ENCODE data around the gene PEX5L. TPM values are rescaled to one million over a fixed set of nuclear protein-coding genes. Genes with fewer than 3 reads are reported as not detected.

PEX5L gene
- total and polyA plus RNA-seq, 2 donors (not counting 1 experiment from before 2014, with no cell fraction given) = 0.52 to 5.9 TPM

GRCh38 chr3:179991883-179992282 lies 44.9 kb downstream of the PEX5L start:
- H3K9ac ChIP-seq (ENCODE audit: insufficient read depth, low read length) = no peak overlapping the region
- H2AFZ ChIP-seq (ENCODE audit: low read length) = no peak overlapping the region
- peak in 1 of 2 donors; percentile 39 for DNase-seq (ENCODE audit: low read depth in 2 of 2)
- no peaks in the 10 kb centered on the region for H3K36me3 ChIP-seq (ENCODE audit: control insufficient read depth, insufficient read depth, low read length)
- H3K4me2 ChIP-seq (ENCODE audit: extremely low read depth, insufficient read depth, low read length) = no peak overlapping the region
- no peaks in the 10 kb centered on the region for H3K9me3 ChIP-seq (ENCODE audit: control insufficient read depth, insufficient read depth, low read depth, low read length)
- TF ChIP-seq CTCF (conservative IDR thresholded peaks at IDR 0.05 in 1 of 2, IDR thresholded peaks at IDR 0.05 in 1 of 2; ENCODE audit: low read depth in 1 of 2, low read length in 2 of 2) (no peak), EZH2 (IDR thresholded peaks at IDR 0.05; ENCODE audit: low read length, missing control alignments) (no peak)
- no peaks in the 10 kb centered on the region for H3K79me2 ChIP-seq (ENCODE audit: control insufficient read depth, insufficient read depth, low read length)
- H3K4me3 ChIP-seq (replicated peaks in 1 of 4; ENCODE audit: control extremely low read depth in 1 of 4, insufficient read depth in 1 of 4, low read depth in 3 of 4, low read length in 4 of 4) = no peak overlapping the region
- H3K27me3 ChIP-seq (ENCODE audit: control insufficient read depth, insufficient read depth, low read length) = no peaks in the 10 kb centered on the region
- H3K4me1 ChIP-seq (ENCODE audit: control insufficient read depth, extremely low read depth, insufficient read depth, low read length) = no peaks in the 10 kb centered on the region
- no peaks in the 10 kb centered on the region for H4K20me1 ChIP-seq (ENCODE audit: control insufficient read depth, extremely low read depth, insufficient read depth, low read length)
- H3K27ac ChIP-seq (ENCODE audit: insufficient read depth, low read length) = no peak overlapping the region

GRCh38 chr3:179991104-179991503 lies 45.6 kb downstream of the PEX5L start:
- H3K27me3 ChIP-seq (ENCODE audit: control insufficient read depth, insufficient read depth, low read length) = no peaks in the 10 kb centered on the region
- H3K9me3 ChIP-seq (ENCODE audit: control insufficient read depth, insufficient read depth, low read depth, low read length) = no peaks in the 10 kb centered on the region
- H4K20me1 ChIP-seq (ENCODE audit: control insufficient read depth, extremely low read depth, insufficient read depth, low read length) = no peaks in the 10 kb centered on the region
- H3K4me2 ChIP-seq (ENCODE audit: extremely low read depth, insufficient read depth, low read length) = no peak overlapping the region
- H3K36me3 ChIP-seq (ENCODE audit: control insufficient read depth, insufficient read depth, low read length) = no peaks in the 10 kb centered on the region
- no peak overlapping the region for H3K9ac ChIP-seq (ENCODE audit: insufficient read depth, low read length)
- H3K27ac ChIP-seq (ENCODE audit: insufficient read depth, low read length) = no peak overlapping the region
- TF ChIP-seq CTCF (conservative IDR thresholded peaks at IDR 0.05 in 1 of 2, IDR thresholded peaks at IDR 0.05 in 1 of 2; ENCODE audit: low read depth in 1 of 2, low read length in 2 of 2) = no peak
- no peak for TF ChIP-seq EZH2 (IDR thresholded peaks at IDR 0.05; ENCODE audit: low read length, missing control alignments)
- no peak overlapping the region for H2AFZ ChIP-seq (ENCODE audit: low read length)
- H3K4me1 ChIP-seq (ENCODE audit: control insufficient read depth, extremely low read depth, insufficient read depth, low read length) = no peaks in the 10 kb centered on the region
- H3K4me3 ChIP-seq (replicated peaks in 1 of 4; ENCODE audit: control extremely low read depth in 1 of 4, insufficient read depth in 1 of 4, low read depth in 3 of 4, low read length in 4 of 4) = no peak overlapping the region
- no peak for DNase-seq (ENCODE audit: low read depth in 2 of 2)
- H3K79me2 ChIP-seq (ENCODE audit: control insufficient read depth, insufficient read depth, low read length) = no peaks in the 10 kb centered on the region

GRCh38 chr3:179981646-179982045 lies 55.1 kb downstream of the PEX5L start:
- Histone ChIP-seq H3K9ac (ENCODE audit: insufficient read depth, low read length) (no peak overlapping the region), H2AFZ (ENCODE audit: low read length) (no peak overlapping the region), H3K4me2 (ENCODE audit: extremely low read depth, insufficient read depth, low read length) (no peak overlapping the region), H3K27ac (ENCODE audit: insufficient read depth, low read length) (no peak overlapping the region), H3K9me3 (ENCODE audit: control insufficient read depth, insufficient read depth, low read depth, low read length) (no peaks in the 10 kb centered on the region), H3K4me1 (ENCODE audit: control insufficient read depth, extremely low read depth, insufficient read depth, low read length) (no peaks in the 10 kb centered on the region), H3K36me3 (ENCODE audit: control insufficient read depth, insufficient read depth, low read length) (no peaks in the 10 kb centered on the region), H3K27me3 (ENCODE audit: control insufficient read depth, insufficient read depth, low read length) (no peaks in the 10 kb centered on the region), H3K4me3 (replicated peaks in 1 of 4; ENCODE audit: control extremely low read depth in 1 of 4, insufficient read depth in 1 of 4, low read depth in 3 of 4, low read length in 4 of 4) (no peak overlapping the region), H3K79me2 (ENCODE audit: control insufficient read depth, insufficient read depth, low read length) (no peaks in the 10 kb centered on the region), H4K20me1 (ENCODE audit: control insufficient read depth, extremely low read depth, insufficient read depth, low read length) (no peaks in the 10 kb centered on the region)
- no peak for DNase-seq (ENCODE audit: low read depth in 2 of 2)
- TF ChIP-seq EZH2 (IDR thresholded peaks at IDR 0.05; ENCODE audit: low read length, missing control alignments) = no peak
- TF ChIP-seq CTCF (conservative IDR thresholded peaks at IDR 0.05 in 1 of 2, IDR thresholded peaks at IDR 0.05 in 1 of 2; ENCODE audit: low read depth in 1 of 2, low read length in 2 of 2) = no peak

Measured in fibroblast of lung (primary cell).